ENCODE results near the gene KRTAP1-5.
"Not testable (repeated sequence)": the region's sequence is repeated elsewhere in the genome, so short reads cannot be mapped to it uniquely, and the experiment has no call there.

The KRTAP1-5 gene

DNA sequence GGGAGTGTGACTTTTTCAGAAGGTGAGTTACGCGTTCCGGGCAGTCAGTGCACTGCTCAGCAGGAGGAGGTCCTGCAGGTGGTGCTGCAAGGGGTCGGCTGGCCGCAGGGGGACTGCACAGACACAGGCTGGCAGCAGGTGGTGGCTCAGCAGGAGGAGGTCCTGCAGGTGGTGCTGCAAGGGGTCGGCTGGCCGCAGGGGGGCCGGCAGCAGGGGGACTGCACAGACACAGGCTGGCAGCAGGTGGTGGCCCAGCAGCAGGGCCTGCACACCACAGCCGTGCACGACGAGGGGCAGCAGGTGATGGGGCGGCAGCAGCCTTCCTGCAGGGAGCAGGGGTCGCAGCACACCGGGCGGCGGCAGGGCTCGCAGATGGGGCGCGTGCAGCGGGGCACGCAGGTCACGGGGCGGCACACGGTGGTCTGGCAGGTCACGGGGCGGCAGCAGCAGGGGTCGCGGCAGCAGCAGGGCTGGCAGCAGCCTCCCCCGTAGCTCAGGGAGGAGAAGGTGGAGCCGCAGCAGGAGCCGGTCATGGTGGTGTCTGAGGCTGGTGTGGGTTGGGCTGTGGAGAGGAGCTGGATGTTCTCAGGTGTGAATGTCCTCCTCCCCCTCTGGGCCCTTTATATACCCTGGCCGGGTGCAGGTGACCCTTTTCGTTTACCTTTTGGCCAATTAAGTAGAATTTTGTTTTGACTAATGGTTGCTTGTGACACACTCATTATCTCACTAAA lies 19.9 kb upstream of the KRTAP1-5 start, which contains the start of gene KRTAP2-1:
KRTAP2-1 (minus strand) TSS at position 582 of the 731 bp plus-strand sequence; CDS start at position 533, 49 bp downstream.
- not testable (repeated sequence) for DNase-seq

DNA sequence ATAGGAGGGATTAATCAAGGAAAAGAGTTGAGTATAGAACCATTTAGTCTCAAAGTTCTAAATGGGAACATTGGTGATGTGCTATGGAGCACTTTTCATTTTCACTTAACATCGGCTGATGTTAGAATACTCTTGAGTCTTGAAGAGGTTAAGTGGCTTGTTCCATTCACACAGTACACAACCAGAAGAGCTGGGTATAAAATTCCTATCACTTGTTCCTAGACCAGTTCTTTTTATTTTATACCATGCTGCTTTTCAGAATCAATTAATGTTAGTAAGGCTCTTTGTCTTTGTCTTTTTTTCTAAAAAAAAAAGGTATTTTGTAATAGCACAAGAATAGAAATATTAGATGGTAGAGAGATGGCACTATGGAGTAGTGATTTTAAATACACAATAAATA lies 15.9 kb upstream of the KRTAP1-5 start:
- DNase-seq, result no peak

DNA sequence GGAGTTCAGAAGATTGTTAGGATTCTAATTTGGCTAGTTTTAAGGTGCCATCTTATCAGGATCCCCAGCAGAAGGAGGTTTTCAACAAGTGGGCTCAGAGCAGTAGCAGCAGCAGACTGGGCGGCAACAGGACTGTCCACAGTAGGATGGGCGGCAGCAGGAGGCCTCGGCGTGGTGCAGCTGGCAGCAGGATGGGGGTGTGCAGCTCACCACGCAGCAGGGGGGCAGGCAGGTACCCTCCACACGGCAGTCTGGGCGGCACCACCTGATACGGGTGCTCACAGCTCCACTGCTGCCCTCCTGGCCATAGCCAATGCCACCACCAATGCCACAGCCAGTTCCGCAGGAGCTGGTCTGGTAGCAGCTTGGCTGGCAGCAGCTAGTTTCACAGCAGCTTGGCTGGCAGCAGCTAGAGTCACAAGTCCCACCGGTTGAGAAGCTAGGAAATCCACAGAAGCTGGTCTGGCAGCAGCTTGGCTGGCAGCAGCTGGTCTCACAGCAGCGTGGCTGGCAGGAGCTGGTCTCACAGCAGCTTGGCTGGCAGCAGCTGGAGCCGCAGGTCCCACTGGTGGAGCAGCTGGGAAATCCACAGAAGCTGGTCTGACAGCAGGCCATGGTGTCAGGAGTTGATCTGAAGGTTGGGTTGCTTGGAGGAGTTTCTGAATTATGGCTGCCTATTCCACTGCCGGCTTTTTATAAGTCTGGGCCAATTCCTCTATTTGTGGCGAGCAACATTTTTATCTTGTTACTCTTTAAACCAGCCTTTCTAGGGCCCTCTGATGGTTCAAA lies 14.0 kb upstream of the KRTAP1-5 start, which contains the start of gene KRTAP1-1:
KRTAP1-1 (minus strand) TSS at position 668 of the 789 bp plus-strand sequence; CDS start at position 615, 53 bp downstream.
- not testable (repeated sequence) for DNase-seq

DNA sequence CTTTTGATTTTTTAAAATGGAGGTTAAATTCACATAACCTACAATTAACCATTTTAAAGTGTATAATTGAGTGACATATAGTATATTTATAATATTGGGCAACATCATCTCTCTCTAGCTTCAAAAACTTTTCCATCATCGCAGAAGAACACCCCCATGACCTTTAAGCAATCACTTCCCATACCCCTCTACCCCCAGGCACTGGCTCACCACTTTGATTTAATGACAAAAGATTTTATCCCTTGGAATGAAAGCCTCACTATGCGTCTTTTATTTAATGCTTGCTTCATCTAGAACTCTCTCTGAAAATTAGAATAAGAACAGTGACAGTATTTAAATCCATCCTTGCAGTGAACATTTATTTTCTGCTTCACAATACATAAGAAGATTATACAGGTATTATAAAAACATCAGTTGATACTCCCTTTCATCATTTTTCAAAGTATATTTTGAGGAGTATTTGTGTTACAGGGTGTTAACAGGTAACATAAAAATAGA lies 10.9 kb upstream of the KRTAP1-5 start:
- DNase-seq, result no peak

DNA sequence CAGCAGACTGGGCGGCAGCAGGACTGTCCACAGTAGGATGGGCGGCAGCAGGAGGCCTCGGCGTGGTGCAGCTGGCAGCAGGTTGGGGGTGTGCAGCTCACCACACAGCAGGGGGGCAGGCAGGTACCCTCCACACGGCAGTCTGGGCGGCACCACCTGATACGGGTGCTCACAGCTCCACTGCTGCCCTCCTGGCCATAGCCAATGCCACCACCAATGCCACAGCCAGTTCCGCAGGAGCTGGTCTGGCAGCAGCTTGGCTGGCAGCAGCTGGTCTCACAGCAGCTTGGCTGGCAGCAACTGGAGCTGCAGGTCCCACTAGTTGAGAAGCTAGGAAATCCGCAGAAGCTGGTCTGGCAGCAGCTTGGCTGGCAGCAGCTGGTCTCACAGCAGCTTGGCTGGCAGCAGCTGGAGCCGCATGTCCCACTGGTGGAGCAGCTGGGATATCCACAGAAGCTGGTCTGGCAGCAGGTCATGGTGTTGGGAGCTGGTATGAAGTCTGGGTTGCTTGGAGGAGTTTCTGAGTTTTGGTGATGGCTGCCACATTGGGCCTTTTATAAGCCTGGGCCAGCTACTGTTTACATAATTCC lies 7.4 kb upstream of the KRTAP1-5 start, which contains the start of gene KRTAP1-3:
KRTAP1-3 (minus strand) TSS at position 529 of the 590 bp plus-strand sequence; CDS start at position 476, 53 bp downstream.
- DNase-seq, result not testable (repeated sequence)

DNA sequence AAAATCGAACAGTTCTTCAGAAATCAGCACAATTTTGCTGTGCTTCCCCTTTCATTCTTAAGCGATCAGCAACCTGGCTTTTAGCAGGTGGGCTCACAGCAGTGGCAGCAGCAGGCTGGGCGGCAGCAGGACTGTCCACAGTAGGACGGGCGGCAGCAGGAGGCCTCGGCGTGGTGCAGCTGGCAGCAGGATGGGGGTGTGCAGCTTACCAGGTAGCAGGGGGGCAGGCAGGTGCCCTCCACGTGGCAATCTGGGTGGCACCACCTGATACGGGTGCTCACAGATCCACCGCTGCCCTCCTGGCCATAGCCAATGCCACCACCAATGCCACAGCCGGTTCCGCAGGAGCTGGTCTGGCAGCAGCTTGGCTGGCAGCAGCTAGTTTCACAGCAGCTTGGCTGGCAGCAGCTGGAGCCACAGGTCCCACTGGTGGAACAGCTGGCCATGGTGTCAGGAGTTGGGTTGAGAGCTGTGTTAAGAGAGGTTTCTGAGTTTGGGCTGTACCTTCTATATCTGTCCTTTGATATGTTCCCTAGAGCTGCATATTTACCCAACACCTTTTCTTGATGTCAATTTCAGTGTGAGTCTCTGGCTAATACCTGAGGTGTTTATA lies 2.7 kb upstream of the KRTAP1-5 start, which contains the start of gene KRTAP1-4:
KRTAP1-4 (minus strand) TSS at position 563 of the 613 bp plus-strand sequence; CDS start at position 446, 117 bp downstream.
- DNase-seq, result no peak

DNA sequence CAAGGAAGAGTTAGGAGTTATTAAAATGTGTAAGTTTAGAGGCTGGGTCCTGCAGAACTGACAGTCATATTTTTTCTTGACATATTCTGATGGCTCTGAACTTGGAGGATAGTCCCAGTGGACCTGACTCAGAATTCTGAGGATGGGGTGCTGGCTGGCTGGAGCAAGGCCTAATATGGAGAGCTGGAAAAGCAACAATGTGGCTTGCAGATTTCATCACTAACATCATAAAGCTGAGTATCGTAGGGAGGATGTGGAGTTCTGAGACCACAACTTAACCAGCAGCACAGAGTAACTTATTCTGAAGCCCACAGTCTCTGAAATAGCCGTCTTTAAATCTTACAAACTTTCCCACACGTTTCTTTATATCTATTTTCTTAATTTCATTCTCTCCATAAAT lies 2.3 kb downstream of the KRTAP1-5 start:
- no peak for DNase-seq

DNA sequence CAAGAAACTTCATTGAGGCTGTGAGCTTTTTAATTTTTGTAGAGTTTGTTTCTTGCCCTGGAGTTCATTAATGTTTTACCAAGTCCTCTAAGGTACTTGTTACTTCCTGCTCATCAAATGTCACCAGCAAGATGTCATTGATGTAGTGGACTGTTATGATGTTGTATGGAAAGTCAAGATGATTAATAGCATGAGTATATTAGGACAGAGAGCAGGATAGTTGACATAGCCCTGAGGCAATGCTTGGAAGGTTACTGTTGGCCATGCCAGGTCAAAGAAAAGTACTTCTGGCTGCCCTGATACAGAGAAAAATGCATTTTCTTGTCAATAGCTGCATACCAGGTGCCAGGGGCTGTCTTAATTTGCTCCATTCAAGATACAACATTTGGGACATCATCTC lies 6.7 kb downstream of the KRTAP1-5 start:
- no peak for DNase-seq

DNA sequence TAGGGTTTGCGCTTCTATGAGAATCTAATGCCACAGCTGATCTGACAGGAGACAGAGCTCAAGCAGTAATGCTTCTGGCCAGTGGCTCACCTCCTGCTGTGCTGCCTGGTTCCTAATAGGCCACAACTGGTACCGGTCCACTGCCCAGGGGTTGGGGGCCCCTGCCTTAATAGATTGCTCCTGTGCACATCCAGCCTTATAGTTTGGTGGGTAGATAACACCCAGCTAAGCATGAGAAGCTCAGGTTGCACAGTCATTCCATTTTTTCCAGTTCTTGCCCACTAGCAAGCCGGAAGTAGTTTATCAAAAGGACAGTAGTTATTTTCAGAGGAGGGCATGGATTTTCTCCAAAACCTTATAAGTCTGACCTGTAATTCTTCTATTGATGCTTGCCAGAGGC lies 7.6 kb downstream of the KRTAP1-5 start:
- DNase-seq, result no peak

DNA sequence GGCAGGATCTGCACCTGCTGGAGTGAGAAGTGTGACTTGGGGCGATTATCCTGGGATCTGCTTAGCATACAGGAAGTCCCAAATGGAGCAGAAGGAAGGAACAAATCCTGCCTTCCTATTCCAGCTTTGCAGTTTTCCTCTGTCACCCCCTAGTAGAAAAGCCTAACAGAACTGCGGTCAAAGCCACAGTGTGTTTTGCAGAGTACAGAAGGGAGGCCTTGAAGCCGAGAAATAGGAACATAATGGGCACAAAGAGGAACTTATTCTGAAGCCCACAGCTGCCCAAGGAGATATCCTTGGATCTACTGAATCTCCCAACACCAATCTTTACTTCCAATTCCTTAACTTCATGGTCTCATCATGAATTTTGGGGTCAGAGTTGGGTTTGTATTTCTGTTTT lies 8.5 kb downstream of the KRTAP1-5 start:
- no peak for DNase-seq

DNA sequence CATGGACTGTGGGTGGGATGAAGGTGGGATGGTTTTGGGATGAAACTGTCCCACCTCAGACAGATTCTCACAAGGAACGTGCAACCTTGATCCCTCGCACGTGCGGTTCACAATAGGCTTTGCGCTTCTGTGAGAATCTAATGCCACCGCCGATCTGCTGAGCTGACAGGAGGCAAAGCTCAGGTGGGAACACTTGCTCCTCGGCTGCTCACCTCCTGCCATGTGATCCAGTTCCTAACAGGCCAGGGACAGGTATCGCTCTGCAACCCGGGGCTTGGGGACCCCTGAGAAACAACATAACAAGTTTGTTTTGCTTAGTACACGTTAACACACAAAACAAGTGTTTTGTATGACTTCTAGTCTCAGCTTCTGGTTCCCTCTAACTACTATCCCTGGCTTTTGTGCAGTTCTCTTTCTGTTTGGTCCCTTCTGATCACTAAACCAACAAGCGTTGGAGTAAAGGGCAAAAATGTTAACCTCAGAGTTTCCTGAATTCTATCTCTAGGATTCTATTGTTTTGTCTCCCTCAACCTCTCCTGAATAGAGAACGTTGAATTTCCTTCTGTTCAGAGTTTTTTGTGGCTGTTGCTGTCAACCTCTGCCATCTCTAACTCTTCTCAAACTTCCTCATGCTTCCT lies 10.3 kb downstream of the KRTAP1-5 start:
- DNase-seq, result no peak

DNA sequence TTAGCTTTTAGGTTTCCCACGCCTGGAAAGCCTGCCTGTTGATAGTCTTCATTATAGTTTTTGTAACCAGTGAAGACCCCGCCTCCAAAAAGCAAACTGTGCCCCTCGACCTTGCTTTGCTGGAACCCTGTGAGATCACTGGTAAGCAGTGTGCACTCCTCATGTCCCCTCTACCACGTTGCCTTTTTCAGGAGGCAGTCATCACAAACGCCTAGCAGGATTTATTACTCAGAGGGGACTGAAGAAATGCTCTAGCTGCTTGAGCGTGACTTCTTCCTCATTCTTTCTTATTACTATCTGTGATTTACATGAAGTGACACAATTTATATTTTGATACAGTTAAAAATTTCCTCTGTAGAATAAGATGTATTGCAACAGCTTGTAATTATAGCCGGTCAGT lies 11.6 kb downstream of the KRTAP1-5 start:
- DNase-seq, result no peak

DNA sequence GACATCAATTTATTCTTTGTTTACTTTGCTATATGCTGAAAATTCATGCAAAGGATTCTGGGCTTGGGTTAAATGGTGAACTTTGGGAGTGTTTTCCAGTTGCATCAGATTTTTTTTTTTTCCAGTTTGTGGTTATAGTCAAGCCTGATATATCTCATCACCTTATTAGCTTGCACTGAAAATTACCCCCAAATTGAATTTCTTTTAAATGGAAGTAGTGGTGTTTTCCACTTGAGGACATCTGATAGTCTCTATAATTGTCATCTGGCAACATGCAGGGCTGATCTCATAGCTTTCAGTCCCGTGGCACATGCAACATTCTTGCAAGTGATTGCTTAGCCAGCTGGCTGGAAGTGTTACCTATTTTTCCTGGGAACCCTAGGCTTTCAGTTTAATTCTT lies 13.4 kb downstream of the KRTAP1-5 start:
- DNase-seq, result no peak

DNA sequence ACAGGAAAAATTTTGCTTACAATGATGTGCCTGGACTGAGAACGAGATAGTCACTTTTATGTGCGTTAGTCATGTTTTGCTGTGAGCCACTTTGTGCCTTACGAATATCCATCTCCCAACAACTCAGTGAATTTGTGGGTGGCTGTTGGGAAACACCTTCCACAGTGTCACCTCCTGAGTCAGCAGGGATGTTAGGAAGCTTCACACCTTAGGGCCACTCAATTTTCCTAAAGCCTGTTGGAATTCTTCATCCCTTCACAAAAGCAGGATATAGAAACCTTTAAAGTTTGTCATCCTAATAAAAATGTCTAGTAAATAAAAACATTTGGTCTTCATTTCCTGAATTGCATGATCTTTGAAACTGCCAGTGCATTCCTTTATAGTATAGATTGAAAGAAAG lies 13.8 kb downstream of the KRTAP1-5 start:
- no peak for DNase-seq

DNA sequence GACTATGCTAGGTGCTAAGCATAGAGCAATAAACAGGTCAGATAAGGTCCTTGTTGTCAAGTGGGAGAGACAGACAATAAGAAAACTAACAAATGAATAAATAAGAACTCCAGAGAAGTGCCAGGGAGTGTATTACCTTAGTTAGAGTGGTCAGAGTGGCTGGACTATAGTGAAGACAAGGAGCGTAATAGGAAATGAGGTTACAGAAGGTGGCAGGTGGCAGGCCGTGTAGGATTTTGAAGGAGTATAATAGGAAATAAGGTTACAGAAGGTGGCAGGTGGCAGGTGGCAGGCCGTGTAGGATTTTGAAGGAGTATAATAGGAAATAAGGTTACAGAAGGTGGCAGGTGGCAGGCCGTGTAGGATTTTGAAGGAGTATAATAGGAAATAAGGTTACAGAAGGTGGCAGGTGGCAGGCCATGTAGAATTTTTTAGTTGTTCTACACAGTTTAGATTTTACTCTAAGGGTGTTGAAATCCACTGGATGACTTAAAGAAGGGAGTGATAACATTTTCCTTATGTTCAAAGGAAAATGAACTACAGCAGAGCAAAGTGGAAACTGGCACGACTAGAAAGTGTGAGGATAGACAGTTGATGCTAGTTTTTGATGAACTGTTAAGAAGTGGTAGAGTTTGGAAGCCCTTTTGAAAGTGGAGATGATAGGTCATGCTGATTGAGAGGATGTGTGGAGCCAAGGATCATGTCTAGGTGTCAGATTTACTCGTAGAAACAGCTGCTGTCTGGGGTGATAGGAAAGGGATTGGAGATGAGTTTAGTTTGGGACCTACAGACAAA lies 14.5 kb downstream of the KRTAP1-5 start:
- DNase-seq, result no peak

DNA sequence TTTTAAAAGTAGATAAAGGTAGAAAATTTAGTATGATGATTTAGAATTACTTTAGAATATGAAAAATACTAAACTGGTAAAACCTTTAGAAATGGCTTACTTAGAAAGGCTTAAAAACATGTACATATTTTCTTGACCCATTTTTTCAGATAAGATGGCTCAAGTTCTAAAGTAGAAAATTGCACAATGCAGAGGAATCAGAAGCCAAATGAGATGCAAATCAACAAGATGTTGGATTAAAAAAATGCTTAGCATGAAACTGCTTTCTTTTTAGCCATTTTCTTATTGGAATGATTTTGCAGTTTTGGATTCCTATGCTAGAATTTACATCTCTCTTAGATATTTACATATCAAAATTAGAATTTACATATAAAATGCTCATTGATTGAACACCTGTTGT lies 16.6 kb downstream of the KRTAP1-5 start:
- no peak for DNase-seq

DNA sequence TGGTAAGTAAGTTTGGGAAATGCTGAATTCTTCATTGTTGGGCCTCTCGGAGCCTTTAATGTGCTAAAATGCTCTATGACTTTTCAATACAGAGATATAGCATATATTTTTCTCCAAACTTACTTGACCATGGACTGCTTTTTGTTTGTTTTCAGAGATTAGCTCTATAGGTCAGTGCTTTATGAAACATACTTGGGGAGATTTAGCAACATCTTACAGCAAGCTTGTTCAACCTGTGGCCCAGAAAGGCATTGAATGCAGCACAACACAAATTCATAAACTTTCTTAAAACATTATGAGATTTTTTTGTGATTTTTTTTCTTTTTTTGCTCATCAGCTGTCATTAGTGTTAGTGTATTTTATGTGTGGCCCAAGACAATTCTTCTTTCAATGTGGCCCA lies 17.1 kb downstream of the KRTAP1-5 start:
- DNase-seq, result no peak

DNA sequence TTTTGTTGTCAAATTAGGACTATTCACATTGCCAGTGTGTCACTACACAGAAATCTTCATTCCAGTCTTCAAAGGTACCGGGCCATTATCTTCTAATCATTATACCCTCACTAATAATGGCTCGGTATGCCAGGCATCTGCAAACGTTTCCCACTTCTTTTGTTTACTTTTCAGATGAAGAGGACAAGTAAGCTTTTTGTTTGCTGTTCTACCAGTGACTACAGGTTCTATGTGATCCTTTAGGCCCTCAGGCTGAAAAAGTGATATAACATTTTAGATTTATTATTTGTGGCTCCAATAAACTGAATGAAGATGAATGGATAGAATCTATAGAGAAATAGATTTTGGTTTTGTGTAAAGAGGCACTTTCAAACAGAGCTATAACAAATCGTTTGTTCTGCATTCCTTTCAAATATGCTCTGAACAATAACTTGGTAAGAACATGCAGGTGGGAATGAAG lies 17.7 kb downstream of the KRTAP1-5 start:
- no peak for DNase-seq

DNA sequence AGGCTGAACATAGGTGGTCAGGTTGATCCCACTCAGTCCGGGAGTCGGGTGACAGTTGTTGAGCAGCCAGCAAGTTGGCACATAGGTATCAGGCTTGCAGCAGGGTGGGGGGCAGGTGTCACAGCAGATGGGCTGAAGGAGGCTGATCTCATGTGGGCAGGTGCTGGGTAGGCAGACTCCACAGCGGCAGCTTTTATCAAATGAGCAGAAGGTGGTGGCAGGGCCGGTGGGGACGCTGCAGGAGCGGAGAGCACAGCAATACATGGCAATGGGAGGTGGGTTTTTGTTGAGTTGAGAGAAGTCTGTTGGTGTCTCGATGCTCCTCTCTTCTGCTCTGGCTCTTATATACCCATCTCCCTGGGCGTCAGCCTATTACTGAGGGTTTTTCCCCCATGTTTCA lies 18.2 kb downstream of the KRTAP1-5 start, which contains the start of gene KRTAP3-1:
KRTAP3-1 (minus strand) TSS at position 318 of the 400 bp plus-strand sequence; CDS start at position 264, 54 bp downstream.
- no peak for DNase-seq

DNA sequence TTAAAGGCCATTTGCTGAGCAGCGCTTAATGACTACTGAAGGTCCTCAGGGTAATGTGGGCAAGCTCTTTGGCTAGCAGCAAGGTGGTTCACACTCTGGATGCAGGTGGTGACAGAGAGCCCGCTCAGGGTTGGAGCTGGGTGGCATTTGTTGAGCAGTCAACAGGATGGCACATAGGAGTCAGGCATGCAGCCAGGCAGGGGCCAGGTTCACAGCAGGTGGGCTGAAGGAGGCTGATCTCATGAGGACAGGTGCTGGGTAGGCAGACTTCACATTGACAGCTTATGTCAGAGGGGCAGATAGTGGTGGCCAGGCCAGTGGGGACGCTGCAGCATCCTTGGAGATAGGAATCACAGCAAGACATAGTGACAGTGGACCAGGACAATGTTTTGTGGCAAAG lies 22.6 kb downstream of the KRTAP1-5 start:
- DNase-seq, result no peak

DNA sequence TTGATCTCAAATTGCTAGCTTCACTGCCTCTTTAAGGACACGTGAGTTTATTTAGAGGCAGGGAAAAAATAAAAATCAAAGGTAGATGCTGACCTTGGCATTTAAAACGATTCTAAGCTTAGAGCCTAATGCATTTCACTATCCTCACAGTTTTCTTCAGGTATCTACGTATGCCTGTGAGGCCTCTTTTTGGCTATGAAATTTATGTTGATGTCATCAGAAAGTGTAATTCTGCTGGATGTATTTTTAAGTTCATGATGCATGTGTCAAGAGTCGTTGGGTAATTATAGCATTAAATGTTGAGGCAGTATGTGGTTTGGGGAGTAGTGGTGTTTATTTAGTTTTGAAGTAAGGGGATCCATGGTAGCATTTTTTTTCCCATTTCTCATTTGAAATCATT lies 23.1 kb downstream of the KRTAP1-5 start:
- no peak for DNase-seq

All from activated CD4-positive, alpha-beta T cell treated with anti-CD3 and anti-CD28 coated beads, Interleukin-2, amount 50 U/mL, for 16 hours (primary cell).